GM19467 (cell line): ENCODE measurements around the gene PIK3CD.
"Not testable (repeated sequence)": the region's sequence is repeated elsewhere in the genome, so short reads cannot be mapped to it uniquely, and the experiment has no call there.

Experiments used
- ATAC-seq: cut with Tn5 transposase; IDR thresholded peaks from one replicate; pipeline ENCODE4 v1.9.1; 2021; ENCODE audit warnings: mild to moderate bottlenecking, moderate library complexity; ENCODE audit not compliant: unreplicated experiment

The PIK3CD gene

GRCh38 chr1:9653491-9654050, 2.0 kb downstream of the PIK3CD start:
- ATAC-seq, result no peak

GRCh38 chr1:9654051-9654833, 2.7 kb downstream of the PIK3CD start:
- ATAC-seq, result no peak

DNA sequence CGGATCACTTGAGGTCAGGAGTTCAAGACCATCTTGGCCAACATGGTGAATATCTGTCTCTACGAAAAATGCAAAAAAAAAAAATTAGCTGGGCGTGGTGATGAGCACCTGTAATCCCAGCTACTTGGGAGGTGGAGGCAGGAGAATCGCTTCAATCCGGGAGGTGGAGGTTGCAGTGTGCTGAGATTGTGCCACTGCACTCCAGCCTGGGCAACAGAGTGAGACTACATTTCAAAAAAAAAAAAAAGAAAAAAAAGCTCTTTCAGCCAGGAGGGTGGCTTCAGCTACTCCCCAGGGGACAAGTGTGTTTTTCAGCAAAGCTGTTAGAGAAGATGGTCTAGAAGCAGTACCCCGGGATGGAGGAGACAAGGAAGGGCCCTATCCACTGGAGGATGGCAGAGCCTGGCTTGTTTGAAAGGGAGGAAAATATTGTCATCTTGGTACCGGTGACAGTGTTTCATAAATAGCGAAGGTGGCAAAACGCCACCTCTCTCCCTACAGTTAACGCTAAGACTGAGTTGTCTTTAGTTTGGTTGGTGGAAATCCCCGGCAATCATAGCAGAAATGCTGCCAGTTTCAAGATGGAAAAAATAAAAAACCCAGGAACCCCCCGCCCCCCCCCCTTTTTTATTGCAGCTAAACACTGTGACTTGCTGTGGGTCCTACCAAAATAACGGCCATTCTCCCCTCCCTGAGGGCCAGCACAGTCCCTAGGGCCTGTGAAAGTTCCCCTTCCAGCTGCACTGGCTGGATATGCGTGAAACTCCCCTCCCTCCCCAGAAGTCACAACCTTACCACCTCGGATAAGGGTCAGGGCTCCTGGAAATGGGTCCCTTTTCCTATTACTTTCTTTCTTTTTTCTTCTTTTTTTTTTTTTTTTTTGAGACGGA, 3.5 kb downstream of the PIK3CD start:
- ATAC-seq, result no peak

- no peak for ATAC-seq
These were observed 4.3 kb downstream of the PIK3CD start for GRCh38 chr1:9655836-9656235.

DNA sequence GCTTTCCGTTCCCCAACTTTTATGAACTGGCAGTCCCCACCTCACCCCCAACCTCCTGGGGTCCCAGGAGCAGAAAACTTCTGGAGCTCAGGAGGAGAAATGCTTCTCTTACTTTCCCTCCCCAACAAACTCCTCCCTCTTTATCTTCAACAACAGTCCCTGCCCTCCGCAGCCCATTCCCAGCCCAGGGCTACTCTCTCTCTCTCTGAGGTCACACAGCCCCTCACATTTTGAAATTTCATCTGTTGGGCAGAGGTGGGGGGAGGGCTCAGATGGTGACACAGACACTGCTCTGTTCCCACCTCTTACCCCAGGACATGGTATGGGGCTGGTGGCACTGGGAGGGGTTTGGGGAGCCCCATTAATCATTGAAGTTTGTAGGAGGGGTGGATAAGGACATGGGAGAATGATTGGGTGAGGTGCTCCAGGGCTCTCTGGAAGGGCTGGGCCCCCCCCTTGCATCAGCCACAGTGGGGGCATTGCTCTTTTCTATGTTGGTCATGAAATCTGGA, 6.0 kb downstream of the PIK3CD start:
- no peak for ATAC-seq

DNA sequence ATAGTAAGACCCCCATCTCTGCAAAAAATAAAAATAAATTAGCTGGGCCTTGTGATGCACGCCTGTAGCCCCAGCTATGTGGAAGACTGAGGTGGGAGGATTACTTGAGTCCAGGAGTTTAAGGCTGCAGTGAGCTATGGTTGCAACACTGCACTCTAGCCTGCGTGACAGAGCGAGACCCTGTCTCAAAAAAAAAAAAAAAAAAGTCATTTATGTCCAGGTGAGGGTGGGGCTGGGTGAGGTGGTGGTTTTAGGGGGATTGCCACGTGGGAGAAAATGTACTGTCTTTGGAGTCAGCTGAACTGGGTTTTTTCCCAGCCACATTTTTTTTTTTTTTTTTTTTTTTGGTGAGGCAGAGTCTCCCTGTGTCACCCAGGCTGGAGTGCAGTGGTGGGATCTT, 6.7 kb downstream of the PIK3CD start:
- no peak for ATAC-seq

- ATAC-seq, result no peak
These were observed 7.8 kb downstream of the PIK3CD start for GRCh38 chr1:9659328-9659727.

DNA sequence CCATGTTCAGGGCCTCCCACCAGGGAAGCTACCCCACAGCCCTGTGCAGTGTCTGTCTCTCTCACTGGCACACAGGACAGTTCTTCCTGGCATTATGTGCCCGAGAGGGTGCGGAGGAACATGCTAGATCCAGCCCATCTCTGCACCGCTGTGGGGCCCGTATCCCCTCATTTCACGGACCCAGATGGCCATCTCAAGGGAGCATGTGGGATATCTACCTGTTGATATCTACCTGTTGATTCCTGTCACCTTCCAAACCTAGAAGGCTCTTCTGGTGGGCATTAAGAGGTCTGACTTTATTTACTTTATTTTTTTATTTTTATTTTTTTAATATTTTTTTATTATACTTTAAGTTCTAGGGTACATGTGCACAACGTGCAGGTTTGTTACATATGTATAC, 11.7 kb downstream of the PIK3CD start:
- no peak for ATAC-seq

GRCh38 chr1:9665193-9665592, 13.7 kb downstream of the PIK3CD start:
- no peak for ATAC-seq

DNA sequence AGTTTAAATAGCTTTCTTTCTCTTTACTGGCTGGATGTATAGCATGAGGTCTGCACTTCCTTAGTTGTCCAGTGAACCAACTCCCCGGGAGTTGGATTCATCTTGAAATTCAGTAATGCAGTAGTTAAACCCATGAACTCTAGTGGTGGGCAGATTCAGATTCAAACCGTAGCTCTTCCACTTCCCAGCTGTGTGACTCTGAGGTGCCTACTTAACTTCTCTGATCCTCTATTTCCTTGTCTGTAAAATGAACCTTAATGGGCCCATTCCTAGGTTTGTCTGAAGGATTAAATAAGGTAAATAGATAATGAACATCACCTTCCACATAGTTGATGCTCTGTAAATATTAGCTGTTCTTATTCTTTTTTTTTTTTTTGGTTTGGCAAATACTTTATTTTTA, 16.5 kb downstream of the PIK3CD start:
- no peak for ATAC-seq

GRCh38 chr1:9670085-9670484, 18.6 kb downstream of the PIK3CD start:
- ATAC-seq, result no peak

DNA sequence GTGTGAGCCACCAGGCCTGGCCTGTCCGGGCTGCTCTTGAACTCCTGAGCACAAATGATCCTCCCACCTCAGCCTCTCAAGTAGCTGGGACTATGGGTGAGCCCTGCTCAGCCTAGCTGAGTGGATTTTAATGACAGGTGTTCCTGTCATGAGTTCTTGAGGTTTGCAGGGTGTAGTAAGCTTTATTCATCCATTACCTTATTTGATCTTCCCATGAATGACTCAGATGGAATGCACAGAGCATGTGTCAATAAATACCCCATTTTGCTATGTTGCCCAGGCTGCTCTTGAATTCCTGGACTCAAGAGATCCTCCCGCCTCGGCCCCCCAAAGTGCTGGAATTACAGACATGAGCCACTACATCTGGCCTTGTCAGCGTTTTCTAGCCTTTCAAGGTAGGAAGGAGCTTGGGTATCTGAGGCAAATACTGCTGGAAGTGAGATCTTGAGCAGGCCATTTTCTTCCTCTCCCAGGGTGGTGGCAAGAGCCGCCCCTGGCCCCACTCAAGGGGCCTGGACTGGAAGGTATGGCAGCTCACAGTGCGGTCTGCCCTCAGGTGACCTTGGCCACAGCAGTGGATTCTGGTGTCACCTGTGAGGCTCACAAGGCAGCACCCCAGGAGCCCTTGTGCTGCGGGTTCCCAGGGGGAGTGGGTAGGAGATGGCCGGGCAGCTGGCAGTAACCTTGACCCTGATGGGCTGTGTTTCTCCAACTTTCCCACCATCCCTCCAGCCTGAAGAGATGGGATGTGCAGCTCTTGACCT, 20.0 kb downstream of the PIK3CD start:
- no peak for ATAC-seq

DNA sequence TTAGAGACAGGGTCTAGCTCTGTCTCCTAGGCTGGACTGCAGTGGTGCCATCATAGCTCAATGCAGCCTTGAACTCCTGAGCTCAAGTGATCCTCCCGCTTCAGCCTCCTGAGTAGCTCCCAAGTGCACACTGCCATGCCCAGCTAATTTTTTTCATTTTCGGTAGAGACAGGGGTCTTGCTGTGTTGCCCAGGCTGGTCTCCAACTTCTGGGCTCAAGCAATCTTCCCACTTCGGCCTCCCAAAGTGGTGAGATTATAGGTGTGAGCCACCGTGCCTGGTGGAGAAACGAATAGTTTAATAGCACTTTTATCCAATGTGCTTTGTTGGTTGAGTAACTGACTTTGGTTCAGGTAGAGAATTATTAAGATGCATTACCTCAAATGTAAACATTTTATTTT, 20.9 kb downstream of the PIK3CD start:
- no peak for ATAC-seq

DNA sequence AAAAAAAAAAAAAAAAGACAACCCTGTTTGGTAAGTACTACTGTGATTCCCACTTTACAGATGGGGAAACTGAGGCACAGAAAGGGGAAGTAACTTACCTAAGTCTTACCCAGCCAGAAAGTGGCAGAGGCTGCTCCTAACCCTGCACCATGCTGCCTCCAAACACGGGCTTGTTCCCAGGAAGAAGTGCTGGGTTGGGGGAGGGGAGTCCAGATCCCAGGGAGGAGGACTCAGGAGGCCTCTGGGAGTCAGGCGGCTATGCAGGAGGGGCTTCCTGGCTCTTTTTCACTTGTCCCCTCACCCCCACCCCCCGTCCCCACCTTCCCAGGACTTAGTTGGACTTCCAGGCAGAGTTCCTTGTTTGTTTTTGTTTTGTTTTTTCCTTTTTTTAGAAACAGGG, 23.9 kb downstream of the PIK3CD start:
- ATAC-seq, result no peak

GRCh38 chr1:9676128-9676527, 24.6 kb downstream of the PIK3CD start:
- ATAC-seq, result not testable (repeated sequence)

DNA sequence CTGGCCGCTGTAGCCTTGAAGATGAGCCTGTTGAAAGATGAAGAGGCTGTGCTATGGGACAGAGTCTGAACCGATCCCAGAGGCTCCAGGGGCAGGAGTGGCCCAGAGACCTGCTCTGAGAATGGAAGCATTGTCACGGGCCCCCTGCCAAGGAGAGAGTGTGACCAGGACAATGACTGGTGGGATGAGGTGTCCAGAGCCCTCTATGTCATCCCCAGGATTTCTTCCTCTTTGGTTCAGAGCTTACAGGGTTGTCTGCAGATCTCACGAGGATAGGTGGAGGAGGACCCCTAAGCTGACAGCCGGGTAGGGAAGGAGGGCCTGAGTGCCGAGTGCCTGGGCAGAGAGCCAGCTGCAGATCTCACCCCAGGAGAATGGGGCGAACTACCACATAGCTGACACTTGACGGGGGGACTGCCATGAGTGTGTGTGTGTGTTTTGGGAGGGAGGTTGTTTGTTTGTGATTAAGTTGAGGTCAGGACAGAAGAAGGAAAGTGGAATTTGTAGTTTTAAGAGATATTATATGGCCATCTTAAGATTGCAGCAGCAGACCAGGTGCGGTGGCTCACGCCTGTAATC, 25.4 kb downstream of the PIK3CD start:
- no peak for ATAC-seq

DNA sequence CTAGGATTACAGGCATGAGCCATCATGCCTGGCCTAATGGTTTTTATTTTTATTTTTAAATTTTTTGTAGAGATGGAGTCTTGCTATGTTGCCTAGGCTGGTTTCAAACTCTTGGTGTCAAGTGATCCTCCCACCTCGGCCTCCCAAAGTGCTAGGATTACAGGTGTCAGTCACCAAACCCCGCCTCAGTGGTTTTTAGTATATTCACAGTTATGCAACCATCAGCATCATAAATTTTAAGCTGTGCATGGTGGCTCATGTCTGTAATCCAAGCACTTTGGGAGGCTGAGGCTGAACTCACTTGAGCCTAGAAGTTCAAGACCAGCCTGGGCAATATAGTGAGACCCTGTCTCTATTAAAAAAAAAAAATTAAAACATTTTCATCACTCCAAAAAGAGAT, 28.6 kb downstream of the PIK3CD start:
- ATAC-seq, result no peak

DNA sequence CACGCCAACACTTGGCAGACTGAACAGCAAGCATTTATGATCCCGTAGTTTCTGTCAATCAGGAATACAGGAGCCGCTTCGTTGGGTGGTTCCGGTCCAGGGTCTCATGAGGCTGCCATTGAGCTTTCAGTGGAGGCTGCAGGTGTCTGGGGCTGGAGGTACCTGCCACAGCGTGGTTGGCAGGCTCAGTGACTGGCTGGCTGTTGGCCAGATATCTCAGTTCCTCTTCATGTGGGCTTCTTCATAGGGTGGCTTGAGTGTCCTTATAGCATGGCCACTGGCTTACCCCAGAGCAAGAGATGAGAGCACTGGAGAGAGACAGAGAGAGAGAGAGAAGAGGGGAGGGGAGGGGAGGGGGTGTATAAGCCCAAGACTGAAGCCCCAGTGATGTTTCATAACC, 29.3 kb downstream of the PIK3CD start:
- no peak for ATAC-seq

DNA sequence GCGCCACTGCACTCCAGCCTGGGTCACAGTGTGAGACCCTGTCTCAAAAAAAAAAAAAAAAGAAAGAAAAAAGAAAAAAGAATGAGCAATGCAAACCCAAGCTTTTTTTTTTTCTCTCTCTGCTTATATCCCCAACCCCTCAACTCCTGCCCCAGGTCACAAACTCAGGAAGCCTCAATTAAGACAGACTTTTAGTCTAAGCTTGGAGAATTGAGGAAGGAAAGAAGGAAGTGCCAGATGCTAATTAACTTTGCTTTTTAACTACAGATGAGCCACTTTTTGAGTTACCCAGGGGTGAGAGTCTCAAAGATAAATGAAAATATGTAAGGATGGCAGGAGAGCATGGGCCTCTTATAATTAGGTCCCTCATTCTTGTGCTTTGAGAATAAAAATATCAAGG, 33.3 kb downstream of the PIK3CD start:
- no peak for ATAC-seq

DNA sequence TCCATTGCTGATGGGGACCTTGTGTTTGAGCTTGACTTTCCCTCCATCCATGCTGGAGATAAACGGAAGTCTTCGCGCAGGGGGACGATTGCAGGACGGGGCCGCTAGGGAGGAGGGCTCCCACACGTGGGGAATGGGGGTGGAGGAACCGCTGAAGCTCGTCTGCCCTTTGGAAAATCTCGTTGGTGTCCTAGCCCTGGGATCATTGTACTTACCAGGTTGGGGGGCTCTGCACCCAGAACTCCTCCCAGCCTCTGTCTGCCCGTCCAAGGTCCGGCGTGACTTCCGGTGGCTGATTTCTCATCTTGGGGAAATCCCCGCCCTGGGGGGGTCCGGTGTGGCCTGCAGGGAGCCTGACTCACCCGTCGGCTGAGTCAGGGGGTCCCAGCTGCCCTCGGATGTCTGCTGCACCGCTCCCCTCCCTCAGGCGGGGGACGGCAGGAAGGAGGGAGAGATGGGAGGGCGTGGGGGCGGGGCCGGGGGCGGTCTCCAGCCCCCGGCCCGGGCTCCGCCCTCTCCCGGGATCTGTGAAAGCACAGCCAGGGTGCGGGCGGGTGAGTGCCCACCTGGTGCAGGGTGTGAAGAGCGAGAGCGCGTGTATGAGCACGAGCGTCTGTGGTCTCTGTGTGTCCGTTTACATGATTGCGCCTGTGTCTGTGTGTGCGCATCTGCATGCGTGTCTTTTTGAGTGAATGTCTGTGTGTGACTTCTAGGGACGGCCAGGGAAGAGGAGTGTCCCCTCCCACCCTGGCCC, 35.8 kb downstream of the PIK3CD start:
- ATAC-seq, result peak; percentile 39
